Measurements from ENCODE around the gene CLEC10A.
A peak's percentile ranks its signal among the peaks of the same experiment; 100 is the strongest.

CLEC10A gene

DNA sequence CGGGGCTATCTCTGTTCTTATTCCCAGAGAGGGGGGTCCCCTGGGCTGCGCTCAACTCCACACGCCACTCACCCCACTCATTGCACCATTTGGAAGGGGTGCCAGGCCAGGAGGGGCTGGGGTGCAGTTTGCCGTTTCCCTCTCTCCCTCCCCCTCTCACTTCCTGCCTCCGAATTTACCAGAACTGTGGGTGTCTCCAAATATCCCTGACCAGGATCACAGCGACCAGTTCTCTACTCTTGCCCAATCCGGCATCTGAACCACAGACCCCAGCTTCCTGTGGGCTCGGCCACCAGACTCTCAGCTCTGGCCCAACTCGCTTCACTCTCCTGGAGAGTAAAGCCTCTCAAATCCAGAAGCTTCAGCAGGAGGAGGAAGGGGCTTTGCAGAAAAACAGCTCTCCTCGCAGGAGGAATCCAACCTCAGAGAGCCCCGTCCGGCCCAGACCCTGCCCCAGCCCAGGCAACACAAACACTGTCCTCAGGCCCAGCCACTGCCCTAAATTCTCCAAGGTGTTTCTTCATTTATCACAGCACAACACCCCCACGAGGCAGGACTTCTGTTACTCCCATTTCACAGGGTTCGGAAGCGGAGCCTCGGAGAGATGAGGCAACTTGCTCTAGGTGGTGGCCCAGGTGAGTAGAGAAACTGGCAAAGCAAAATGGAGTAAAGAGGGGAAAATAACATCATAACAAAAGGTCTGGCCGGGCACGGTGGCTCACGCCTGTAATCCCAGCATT, 35.0 kb upstream of the CLEC10A start:
- no peak for DNase-seq (ENCODE audit: insufficient read length, low spot score)
- TF ChIP-seq POLR2AphosphoS5 (IDR thresholded peaks at IDR 0.05; ENCODE audit: low read depth, low read length) (no peak), PAX5 (IDR thresholded peaks at IDR 0.05; ENCODE audit: insufficient read depth, low read length, severe bottlenecking) (no peak), TAF1 (IDR thresholded peaks at IDR 0.05; ENCODE audit: low read depth, low read length) (no peak), POU2F2 (IDR thresholded peaks at IDR 0.05; ENCODE audit: low read depth, low read length) (no peak), POLR2A (IDR thresholded peaks at IDR 0.05; ENCODE audit: low read depth, low read length) (no peak), SPI1 (IDR thresholded peaks at IDR 0.05; ENCODE audit: low read depth, low read length) (no peak)
- no peak for FAIRE-seq

GRCh38 chr17:7114241-7114874, 34.3 kb upstream of the CLEC10A start, which contains the start of gene ASGR2:
Gene ASGR2 (minus strand): TSS chr17:7114822. CDS start chr17:7114240, 582 bp downstream.
- no peak for TF ChIP-seq POLR2AphosphoS5 (IDR thresholded peaks at IDR 0.05; ENCODE audit: low read depth, low read length)
- TF ChIP-seq SPI1 (IDR thresholded peaks at IDR 0.05; ENCODE audit: low read depth, low read length) = no peak
- TF ChIP-seq POLR2A (IDR thresholded peaks at IDR 0.05; ENCODE audit: low read depth, low read length) = no peak
- TF ChIP-seq PAX5 (IDR thresholded peaks at IDR 0.05; ENCODE audit: insufficient read depth, low read length, severe bottlenecking) = no peak
- TF ChIP-seq TAF1 (IDR thresholded peaks at IDR 0.05; ENCODE audit: low read depth, low read length) = no peak
- no peak for TF ChIP-seq POU2F2 (IDR thresholded peaks at IDR 0.05; ENCODE audit: low read depth, low read length)
- FAIRE-seq = no peak

DNA sequence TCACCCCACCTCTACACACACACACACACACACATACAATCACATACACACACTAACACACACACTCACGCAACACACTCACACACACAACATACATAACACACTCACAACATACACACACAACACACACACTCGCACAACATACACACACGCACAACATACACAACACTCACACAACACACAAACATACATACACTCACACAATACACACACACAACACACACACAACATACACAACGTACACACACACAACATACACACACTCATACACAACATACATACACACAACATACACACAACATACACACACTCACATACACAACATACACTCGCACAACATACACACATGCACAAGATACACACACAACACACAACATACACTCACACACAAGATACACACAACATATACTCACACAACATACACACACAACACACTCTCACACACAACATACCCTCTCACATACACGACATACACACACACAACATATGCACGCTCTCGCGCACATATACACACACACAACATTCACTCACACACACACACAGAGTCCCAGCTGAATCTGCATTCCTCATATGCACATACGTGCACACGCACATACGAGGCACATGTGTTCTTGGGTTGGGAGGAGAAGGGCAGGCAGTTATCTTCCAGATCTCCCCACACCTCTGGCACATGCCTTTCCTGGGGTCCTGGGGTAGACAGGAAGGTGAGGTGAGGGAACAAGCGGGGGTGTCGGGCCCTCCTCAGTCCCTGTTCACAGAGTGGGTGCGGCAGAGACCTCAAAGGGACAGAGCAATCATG, 33.4 kb upstream of the CLEC10A start:
- no peak for TF ChIP-seq SPI1 (IDR thresholded peaks at IDR 0.05; ENCODE audit: low read depth, low read length)
- no peak for TF ChIP-seq POU2F2 (IDR thresholded peaks at IDR 0.05; ENCODE audit: low read depth, low read length)
- FAIRE-seq = peak; percentile 95
- no peak for DNase-seq (ENCODE audit: insufficient read length, low spot score)

More at GRCh38 chr17:7114241-7114874, 34.3 kb upstream of the CLEC10A start, which contains the start of gene ASGR2:
- DNase-seq (ENCODE audit: insufficient read length, low spot score) = no peak

DNA sequence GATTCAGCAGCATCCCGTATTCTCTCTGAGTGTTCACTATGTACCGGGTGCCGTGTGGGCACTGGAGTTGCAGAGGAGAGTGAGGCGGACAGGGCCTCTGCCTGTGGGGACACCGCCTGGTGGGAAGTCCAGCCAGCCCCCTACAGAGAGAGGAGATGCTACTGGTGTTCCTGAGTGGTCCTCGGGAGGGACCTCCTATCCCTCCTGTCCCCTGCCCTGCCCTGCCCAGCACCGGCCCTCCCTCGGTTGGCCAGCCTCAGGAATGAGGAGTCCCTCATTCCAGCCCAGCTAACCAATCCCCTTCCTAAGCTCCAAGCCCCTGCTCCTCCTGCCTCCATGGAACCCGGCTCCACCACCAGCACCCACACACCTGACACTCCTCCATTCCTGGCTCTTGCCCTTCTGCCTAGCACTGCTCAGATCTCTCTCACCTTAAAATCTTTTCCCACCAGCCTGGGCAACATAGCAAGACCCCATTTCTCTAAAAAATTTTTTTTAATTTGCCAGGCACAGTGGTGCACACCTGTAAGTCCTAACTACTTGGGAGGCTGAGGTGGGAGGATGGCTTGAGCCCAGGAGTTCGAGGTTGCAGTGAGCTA, 32.6 kb upstream of the CLEC10A start:
- TF ChIP-seq TAF1 (IDR thresholded peaks at IDR 0.05; ENCODE audit: low read depth, low read length) (no peak), POLR2AphosphoS5 (IDR thresholded peaks at IDR 0.05; ENCODE audit: low read depth, low read length) (no peak), PAX5 (IDR thresholded peaks at IDR 0.05; ENCODE audit: insufficient read depth, low read length, severe bottlenecking) (no peak), POU2F2 (IDR thresholded peaks at IDR 0.05; ENCODE audit: low read depth, low read length) (no peak), POLR2A (IDR thresholded peaks at IDR 0.05; ENCODE audit: low read depth, low read length) (no peak), SPI1 (IDR thresholded peaks at IDR 0.05; ENCODE audit: low read depth, low read length) (no peak)
- FAIRE-seq (no peak), DNase-seq (ENCODE audit: insufficient read length, low spot score) (no peak)

- TF ChIP-seq POU2F2 (IDR thresholded peaks at IDR 0.05; ENCODE audit: low read depth, low read length) = no peak
- no peak for TF ChIP-seq SPI1 (IDR thresholded peaks at IDR 0.05; ENCODE audit: low read depth, low read length)
- TF ChIP-seq PAX5 (IDR thresholded peaks at IDR 0.05; ENCODE audit: insufficient read depth, low read length, severe bottlenecking) = no peak
- TF ChIP-seq POLR2A (IDR thresholded peaks at IDR 0.05; ENCODE audit: low read depth, low read length) = no peak
- no peak for TF ChIP-seq POLR2AphosphoS5 (IDR thresholded peaks at IDR 0.05; ENCODE audit: low read depth, low read length)
- TF ChIP-seq TAF1 (IDR thresholded peaks at IDR 0.05; ENCODE audit: low read depth, low read length) = no peak
- FAIRE-seq (no peak), DNase-seq (ENCODE audit: insufficient read length, low spot score) (no peak)
Observed at GRCh38 chr17:7111784-7112509, 31.9 kb upstream of the CLEC10A start.

GRCh38 chr17:7110617-7111306, 30.7 kb upstream of the CLEC10A start:
- TF ChIP-seq TAF1 (IDR thresholded peaks at IDR 0.05; ENCODE audit: low read depth, low read length) (no peak), SPI1 (IDR thresholded peaks at IDR 0.05; ENCODE audit: low read depth, low read length) (no peak), POLR2AphosphoS5 (IDR thresholded peaks at IDR 0.05; ENCODE audit: low read depth, low read length) (no peak), PAX5 (IDR thresholded peaks at IDR 0.05; ENCODE audit: insufficient read depth, low read length, severe bottlenecking) (no peak), POU2F2 (IDR thresholded peaks at IDR 0.05; ENCODE audit: low read depth, low read length) (no peak), POLR2A (IDR thresholded peaks at IDR 0.05; ENCODE audit: low read depth, low read length) (no peak)
- DNase-seq (ENCODE audit: insufficient read length, low spot score) (no peak), FAIRE-seq (no peak)

- FAIRE-seq (peak; percentile 80), DNase-seq (ENCODE audit: insufficient read length, low spot score) (no peak)
- TF ChIP-seq TAF1 (IDR thresholded peaks at IDR 0.05; ENCODE audit: low read depth, low read length) (no peak), SPI1 (IDR thresholded peaks at IDR 0.05; ENCODE audit: low read depth, low read length) (no peak), POLR2A (IDR thresholded peaks at IDR 0.05; ENCODE audit: low read depth, low read length) (no peak), PAX5 (IDR thresholded peaks at IDR 0.05; ENCODE audit: insufficient read depth, low read length, severe bottlenecking) (no peak)
Observed at GRCh38 chr17:7109461-7110322, 29.6 kb upstream of the CLEC10A start.

All from GM12891 (cell line).